ENCODE data around the gene RASSF8.

DNA sequence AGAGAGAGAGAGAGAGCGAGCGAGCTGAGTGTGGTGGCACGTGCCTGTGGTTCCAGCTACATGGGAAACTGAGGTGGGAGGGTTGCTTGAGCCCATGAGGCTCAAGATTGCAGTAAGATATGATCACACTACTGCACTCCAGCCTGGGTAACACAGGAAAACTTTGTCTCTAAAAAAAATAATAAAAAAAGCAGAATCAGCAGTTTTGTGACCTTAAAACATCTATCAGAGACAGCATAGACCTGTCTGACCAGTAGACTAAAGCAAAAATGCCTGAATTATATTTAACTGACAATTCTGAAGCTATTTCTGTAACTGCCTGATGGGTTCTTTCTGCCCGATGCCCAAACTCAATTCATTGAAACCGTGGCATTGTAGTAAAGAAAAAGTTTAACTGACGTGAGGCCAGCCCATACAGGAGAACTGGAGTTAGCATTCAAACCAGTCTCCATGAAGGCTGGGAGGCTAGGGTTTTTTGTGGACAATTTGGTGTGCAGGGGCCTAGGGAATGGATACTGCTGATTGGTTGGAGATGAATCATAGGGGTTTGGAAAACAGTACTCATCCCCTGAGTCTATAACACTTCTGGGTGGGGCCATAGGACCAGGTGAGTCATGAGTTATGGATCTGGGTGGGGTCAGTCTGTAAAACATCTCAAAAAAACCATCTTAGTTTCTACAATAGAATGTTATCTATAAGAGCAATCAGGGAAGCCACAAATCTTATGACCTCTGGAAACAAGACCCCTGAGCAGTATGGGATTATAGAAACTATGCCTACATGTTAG is 8.0 kb upstream of the RASSF8 start:
- TF ChIP-seq, protein P1, sequence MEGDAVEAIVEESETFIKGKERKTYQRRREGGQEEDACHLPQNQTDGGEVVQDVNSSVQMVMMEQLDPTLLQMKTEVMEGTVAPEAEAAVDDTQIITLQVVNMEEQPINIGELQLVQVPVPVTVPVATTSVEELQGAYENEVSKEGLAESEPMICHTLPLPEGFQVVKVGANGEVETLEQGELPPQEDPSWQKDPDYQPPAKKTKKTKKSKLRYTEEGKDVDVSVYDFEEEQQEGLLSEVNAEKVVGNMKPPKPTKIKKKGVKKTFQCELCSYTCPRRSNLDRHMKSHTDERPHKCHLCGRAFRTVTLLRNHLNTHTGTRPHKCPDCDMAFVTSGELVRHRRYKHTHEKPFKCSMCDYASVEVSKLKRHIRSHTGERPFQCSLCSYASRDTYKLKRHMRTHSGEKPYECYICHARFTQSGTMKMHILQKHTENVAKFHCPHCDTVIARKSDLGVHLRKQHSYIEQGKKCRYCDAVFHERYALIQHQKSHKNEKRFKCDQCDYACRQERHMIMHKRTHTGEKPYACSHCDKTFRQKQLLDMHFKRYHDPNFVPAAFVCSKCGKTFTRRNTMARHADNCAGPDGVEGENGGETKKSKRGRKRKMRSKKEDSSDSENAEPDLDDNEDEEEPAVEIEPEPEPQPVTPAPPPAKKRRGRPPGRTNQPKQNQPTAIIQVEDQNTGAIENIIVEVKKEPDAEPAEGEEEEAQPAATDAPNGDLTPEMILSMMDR (IDR thresholded peaks at IDR 0.05; ENCODE audit: low read depth, low read length) = no peak
- TF ChIP-seq, protein P2, sequence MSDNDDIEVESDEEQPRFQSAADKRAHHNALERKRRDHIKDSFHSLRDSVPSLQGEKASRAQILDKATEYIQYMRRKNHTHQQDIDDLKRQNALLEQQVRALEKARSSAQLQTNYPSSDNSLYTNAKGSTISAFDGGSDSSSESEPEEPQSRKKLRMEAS (IDR thresholded peaks at IDR 0.05; ENCODE audit: low read depth, low read length) = no peak
